ENCODE data around the gene IFIH1.

IFIH1 gene

GRCh38 chr2:162327134-162327769 is 8.8 kb upstream of the IFIH1 start:
- no peak for DNase-seq (ENCODE audit: low read depth in 1 of 2, low spot score in 1 of 2)
- Histone ChIP-seq H3K27ac (replicated peaks) (no peak overlapping the region), H3K27me3 (ENCODE audit: insufficient read depth, poor library complexity, severe bottlenecking) (no peaks in the 10 kb centered on the region), H3K4me3 (replicated peaks; ENCODE audit: insufficient read depth, low read length) (no peak overlapping the region)
- no peak for TF ChIP-seq CTCF (IDR thresholded peaks at IDR 0.05; ENCODE audit: insufficient read depth, low read length)
- TF ChIP-seq SPI1 (IDR thresholded peaks at IDR 0.05; ENCODE audit: borderline replicate concordance, low read depth), result no peak
- TF ChIP-seq REST (IDR thresholded peaks at IDR 0.05; ENCODE audit: insufficient replicate concordance, low read depth), result no peak
- no peak for TF ChIP-seq GABPA (IDR thresholded peaks at IDR 0.05; ENCODE audit: low read depth)
- TF ChIP-seq POLR2AphosphoS5 (IDR thresholded peaks at IDR 0.05; ENCODE audit: low read depth), result no peak

GRCh38 chr2:162324953-162325352 is 6.5 kb upstream of the IFIH1 start:
- no peak for DNase-seq (ENCODE audit: low read depth in 1 of 2, low spot score in 1 of 2)
- no peaks in the 10 kb centered on the region for H3K27me3 ChIP-seq (ENCODE audit: insufficient read depth, poor library complexity, severe bottlenecking)
- H3K27ac ChIP-seq (replicated peaks), result no peak overlapping the region
- TF ChIP-seq REST (IDR thresholded peaks at IDR 0.05; ENCODE audit: insufficient replicate concordance, low read depth), result no peak
- no peak for TF ChIP-seq POLR2AphosphoS5 (IDR thresholded peaks at IDR 0.05; ENCODE audit: low read depth)
- no peak for TF ChIP-seq CTCF (IDR thresholded peaks at IDR 0.05; ENCODE audit: insufficient read depth, low read length)
- TF ChIP-seq GABPA (IDR thresholded peaks at IDR 0.05; ENCODE audit: low read depth), result no peak
- TF ChIP-seq SPI1 (IDR thresholded peaks at IDR 0.05; ENCODE audit: borderline replicate concordance, low read depth), result no peak
- no peak overlapping the region for H3K4me3 ChIP-seq (replicated peaks; ENCODE audit: insufficient read depth, low read length)

GRCh38 chr2:162320864-162321517 is 2.5 kb upstream of the IFIH1 start:
- TF ChIP-seq POLR2AphosphoS5 (IDR thresholded peaks at IDR 0.05; ENCODE audit: low read depth), result no peak
- no peak for TF ChIP-seq REST (IDR thresholded peaks at IDR 0.05; ENCODE audit: insufficient replicate concordance, low read depth)
- no peak for TF ChIP-seq GABPA (IDR thresholded peaks at IDR 0.05; ENCODE audit: low read depth)
- no peak for TF ChIP-seq SPI1 (IDR thresholded peaks at IDR 0.05; ENCODE audit: borderline replicate concordance, low read depth)
- no peak for TF ChIP-seq CTCF (IDR thresholded peaks at IDR 0.05; ENCODE audit: insufficient read depth, low read length)
- H3K4me3 ChIP-seq (replicated peaks; ENCODE audit: insufficient read depth, low read length), result no peak overlapping the region
- no peak for DNase-seq (ENCODE audit: low read depth in 1 of 2, low spot score in 1 of 2)
- no peak overlapping the region for H3K27ac ChIP-seq (replicated peaks)
- no peaks in the 10 kb centered on the region for H3K27me3 ChIP-seq (ENCODE audit: insufficient read depth, poor library complexity, severe bottlenecking)

Measured in HL-60 (cell line).